Peyer's patch (tissue), 4 donors: Measurements from ENCODE around the gene GRIK3.

Source experiments
- CTCF ChIP-seq, 6 experiments: fragments of 450-650 bp in 4 of 6; fragments of 200-600 bp in 2 of 6; sonication (generic) in 1 of 6; IDR thresholded peaks; one replicate each; pipeline ENCODE4 v1.5.1; 2017 to 2019; ENCODE audit warnings: antibody characterized with exemption in 6 of 6, mild to moderate bottlenecking in 3 of 6, moderate library complexity in 1 of 6
- POLR2A ChIP-seq, 2 donors: fragments of 450-650 bp; IDR thresholded peaks; one replicate each; pipeline ENCODE4 v1.5.1; 2017; ENCODE audit warnings: antibody characterized with exemption in 2 of 2, mild to moderate bottlenecking in 2 of 2, moderate library complexity in 2 of 2

- TF ChIP-seq CTCF (IDR thresholded peaks at IDR 0.05) = no peak
- TF ChIP-seq POLR2A (IDR thresholded peaks at IDR 0.05) = no peak
Measured at GRCh38 chr1:36984675-36985074, 49.6 kb downstream of the GRIK3 start.
